H1 (cell line): ENCODE results near the gene CCDC7. TPM values are rescaled to one million over a fixed set of nuclear protein-coding genes. Genes with fewer than 3 reads are reported as not detected.

Experiments
- CTCF ChIA-PET: fragments of 300-600 bp; sonication (Branson Sonifier 250); formaldehyde crosslinking; loops from one replicate; lab custom pipeline; 2021; ENCODE audit not compliant: partially characterized antibody; lab: Charles Lee
- POLR2A ChIA-PET: fragments of 300-600 bp; sonication (Branson Sonifier 250); formaldehyde crosslinking; loops from one replicate; lab custom pipeline; 2021; ENCODE audit warnings: inconsistent platforms; ENCODE audit not compliant: partially characterized antibody; lab: Charles Lee
- DNase-seq, 2 experiments: peaks; one replicate each; pipeline versions ENCODE4 v3.0.0 to v3.0.0-alpha.2; 2010 to 2022; ENCODE audit warnings: low spot score in 2 of 2, low read depth in 1 of 2, mixed read lengths in 1 of 2
- FAIRE-seq: peaks from 2 replicates; lab custom pipeline; 2011; peaks lifted over from hg19 to GRCh38; lab: Jason Lieb, UNC
- H2AFZ ChIP-seq: 2 replicates; pipeline ENCODE4 v1.8.1; 2012; ENCODE audit warnings: low read length, inconsistent platforms
- H2AK5ac ChIP-seq: 2 replicates; pipeline ENCODE4 v1.6.1; 2013; ENCODE audit warnings: low read depth, low read length
- H2BK120ac ChIP-seq: replicated peaks from 2 replicates; pipeline ENCODE3; 2013; ENCODE audit warnings: low read depth, low read length, inconsistent platforms
- H2BK12ac ChIP-seq: 2 replicates; pipeline ENCODE4 v1.6.1; 2013; ENCODE audit warnings: low read depth, low read length
- H2BK15ac ChIP-seq: 2 replicates; pipeline ENCODE4 v1.6.1; 2013; ENCODE audit warnings: low read length
- H2BK20ac ChIP-seq: 2 replicates; pipeline ENCODE4 v1.6.1; 2013; ENCODE audit warnings: low read length
- H2BK5ac ChIP-seq: 2 replicates; pipeline ENCODE4 v1.6.1; 2013; ENCODE audit warnings: low read depth, low read length
- H3K14ac ChIP-seq: 2 replicates; pipeline ENCODE4 v1.6.1; 2013; ENCODE audit warnings: inconsistent platforms; ENCODE audit not compliant: insufficient read length
- H3K18ac ChIP-seq: 2 replicates; pipeline ENCODE4 v1.6.1; 2013; ENCODE audit warnings: low read length; ENCODE audit errors: extremely low read depth
- H3K23ac ChIP-seq: 2 replicates; pipeline ENCODE4 v1.6.1; 2013; ENCODE audit warnings: inconsistent platforms; ENCODE audit not compliant: insufficient read length
- H3K23me2 ChIP-seq: 2 replicates; pipeline ENCODE4 v1.6.1; 2013; ENCODE audit warnings: low read depth, low read length
- H3K27ac ChIP-seq: 2 replicates; pipeline ENCODE4 v1.6.1; 2011; ENCODE audit warnings: low read depth, low read length, inconsistent platforms
- H3K27me3 ChIP-seq, 4 experiments: replicated peaks in 1 of 4; 1 replicate in 1 of 4; 2 replicates in 3 of 4; pipeline versions ENCODE4 v1.6.1 to v1.8.1; 2011 to 2013; ENCODE audit warnings: low read length in 3 of 4, mild to moderate bottlenecking in 3 of 4, inconsistent platforms in 2 of 4, mixed read lengths in 2 of 4, moderate library complexity in 1 of 4; ENCODE audit not compliant: control insufficient read depth in 3 of 4, insufficient read depth in 3 of 4; ENCODE audit errors: extremely low read depth in 1 of 4
- H3K36me3 ChIP-seq, 4 experiments: 2 replicates each; pipeline versions ENCODE4 v1.6.1 to v1.8.1; 2011 to 2013; ENCODE audit warnings: mild to moderate bottlenecking in 4 of 4, low read length in 3 of 4, moderate library complexity in 2 of 4, control low read depth in 1 of 4, inconsistent platforms in 1 of 4; ENCODE audit not compliant: insufficient read depth in 4 of 4, control insufficient read depth in 2 of 4
- H3K4ac ChIP-seq: replicated peaks from 2 replicates; pipeline ENCODE3; 2013; ENCODE audit warnings: low read length, low read depth, mixed read lengths, inconsistent platforms; ENCODE audit not compliant: insufficient read length
- H3K4me1 ChIP-seq, 4 experiments: replicated peaks in 1 of 4; 1 replicate in 1 of 4; 2 replicates in 3 of 4; pipeline versions ENCODE4 v1.6.1 to v1.8.1; 2011 to 2013; ENCODE audit warnings: low read length in 3 of 4, inconsistent platforms in 2 of 4, mixed read lengths in 1 of 4; ENCODE audit not compliant: insufficient read depth in 4 of 4, control insufficient read depth in 3 of 4
- H3K4me2 ChIP-seq, 2 experiments: 2 replicates each; pipeline versions ENCODE4 v1.6.1 to v1.8.1; 2011 to 2013; ENCODE audit warnings: low read depth in 2 of 2, low read length in 2 of 2, control low read depth in 1 of 2, inconsistent platforms in 1 of 2, mild to moderate bottlenecking in 1 of 2; ENCODE audit not compliant: insufficient read depth in 1 of 2
- H3K4me3 ChIP-seq, 4 experiments: fragments of 200-600, 300-600 bp in 1 of 4; sonication (generic), shearing (Covaris generic), sonication (Bioruptor Twin) in 1 of 4; 2 replicates each; pipeline versions ENCODE4 v1.5.1 to v1.8.1; 2011 to 2016; ENCODE audit warnings: low read length in 4 of 4, low read depth in 3 of 4, control low read depth in 2 of 4, inconsistent platforms in 2 of 4, mild to moderate bottlenecking in 2 of 4, mixed read lengths in 1 of 4, moderate library complexity in 1 of 4; ENCODE audit not compliant: insufficient read depth in 2 of 4; ENCODE audit errors: extremely low read depth in 1 of 4
- H3K56ac ChIP-seq: replicated peaks from 2 replicates; pipeline ENCODE3; 2013; ENCODE audit warnings: low read depth, mild to moderate bottlenecking, mixed read lengths, low read length, inconsistent platforms; ENCODE audit not compliant: insufficient read length
- H3K79me1 ChIP-seq: 2 replicates; pipeline ENCODE4 v1.6.1; 2013; ENCODE audit warnings: low read depth, low read length, control low read depth
- H3K79me2 ChIP-seq, 2 experiments: 2 replicates each; pipeline versions ENCODE4 v1.6.1 to v1.8.1; 2012 to 2013; ENCODE audit warnings: low read length in 2 of 2, mild to moderate bottlenecking in 2 of 2, inconsistent platforms in 1 of 2; ENCODE audit not compliant: insufficient read depth in 2 of 2, control insufficient read depth in 1 of 2
- H3K9ac ChIP-seq, 4 experiments: replicated peaks in 1 of 4; 1 replicate in 1 of 4; 2 replicates in 3 of 4; pipeline versions ENCODE4 v1.6.1 to v1.8.1; 2011 to 2013; ENCODE audit warnings: low read depth in 3 of 4, low read length in 3 of 4, control low read depth in 2 of 4, mild to moderate bottlenecking in 2 of 4, moderate library complexity in 2 of 4, inconsistent platforms in 1 of 4; ENCODE audit errors: extremely low read depth in 1 of 4
- H3K9me3 ChIP-seq, 2 experiments: 2 replicates each; pipeline versions ENCODE4 v1.6.1 to v1.8.1; 2012 to 2013; ENCODE audit warnings: mild to moderate bottlenecking in 2 of 2, moderate library complexity in 2 of 2, control low read depth in 1 of 2, inconsistent platforms in 1 of 2, low read depth in 1 of 2, low read length in 1 of 2, mixed read lengths in 1 of 2; ENCODE audit not compliant: insufficient read depth in 2 of 2
- H4K20me1 ChIP-seq, 2 experiments: replicated peaks in 1 of 2; 2 replicates each; pipeline versions ENCODE3 to v1.8.1; 2011 to 2013; ENCODE audit warnings: inconsistent platforms in 2 of 2, low read length in 2 of 2, mild to moderate bottlenecking in 1 of 2; ENCODE audit not compliant: insufficient read depth in 2 of 2, control insufficient read depth in 1 of 2
- H4K5ac ChIP-seq: 2 replicates; pipeline ENCODE4 v1.6.1; 2013; ENCODE audit warnings: low read length, low read depth, mixed read lengths, inconsistent platforms; ENCODE audit not compliant: insufficient read length
- H4K8ac ChIP-seq: 2 replicates; pipeline ENCODE4 v1.8.0; 2013; ENCODE audit warnings: mild to moderate bottlenecking, moderate library complexity, low read length, inconsistent platforms; ENCODE audit not compliant: insufficient read depth; ENCODE audit errors: extremely low read depth
- H4K91ac ChIP-seq: replicated peaks from 2 replicates; pipeline ENCODE3; 2013; ENCODE audit warnings: low read length, mixed read lengths, inconsistent platforms; ENCODE audit not compliant: insufficient read length
- CBX8 ChIP-seq: fragments of 300-800, 300-1000 bp; sonication (generic); IDR thresholded peaks from 2 replicates; pipeline ENCODE4 v1.7.1; 2016; ENCODE audit warnings: low read depth, low read length, borderline replicate concordance
- EGR1 ChIP-seq: IDR thresholded peaks from 2 replicates; pipeline ENCODE4 v1.6.1; 2011; ENCODE audit warnings: low read depth, low read length, borderline replicate concordance
- FOSL1 ChIP-seq: IDR thresholded peaks from 2 replicates; pipeline ENCODE4 v1.6.1; 2011; ENCODE audit warnings: mild to moderate bottlenecking, low read depth, low read length, moderate library complexity; ENCODE audit not compliant: insufficient read depth
- HDAC6 ChIP-seq: IDR thresholded peaks from one replicate; pipeline ENCODE4 v1.7.1; 2012; ENCODE audit warnings: low read depth, mild to moderate bottlenecking, inconsistent platforms, low read length, moderate library complexity
- KDM4A ChIP-seq: IDR thresholded peaks from one replicate; pipeline ENCODE4 v1.7.1; 2012; ENCODE audit warnings: low read depth, mild to moderate bottlenecking, moderate library complexity, low read length, inconsistent platforms; ENCODE audit not compliant: severe bottlenecking
- KDM5A ChIP-seq: fragments of 200-600 bp; IDR thresholded peaks from 2 replicates; pipeline ENCODE4 v1.7.1; 2012; ENCODE audit warnings: mild to moderate bottlenecking, low read length, inconsistent platforms, mixed read lengths
- MAFK ChIP-seq: IDR thresholded peaks from 2 replicates; pipeline ENCODE4 v1.6.1; 2012; ENCODE audit warnings: low read depth, mild to moderate bottlenecking, improper control_type of control experiment, low read length
- RFX5 ChIP-seq: IDR thresholded peaks from 2 replicates; pipeline ENCODE4 v1.6.1; 2011; ENCODE audit warnings: low read depth, low read length, improper control_type of control experiment, borderline replicate concordance
- TAF7 ChIP-seq: optimal IDR thresholded peaks from 2 replicates; pipeline ENCODE3; 2011; ENCODE audit warnings: low read depth, mild to moderate bottlenecking, inconsistent platforms, low read length, moderate library complexity, borderline replicate concordance
- polyA plus RNA-seq, 7 experiments: library from polyadenylated mRNA; depleted of rRNA in 3 of 7; stranded (reverse) in 5 of 7; unstranded in 2 of 7; fragments of >200 nt in 5 of 7; fragments of 200-250 nt in 2 of 7; gene quantifications; 1 replicate in 5 of 7; 2 replicates in 1 of 7; 4 replicates in 1 of 7; pipeline versions ENCODE4 v1.2.1 to v1.2.3, GENCODE V29; 2011 to 2013; ENCODE audit warnings: missing spikeins in 2 of 7, mixed read lengths in 2 of 7
- total RNA-seq: library from RNA; stranded (reverse); fragmentation: NEBNext Ultra II Directional; extraction: Animal tissue kit (Norgen Biotek cat#: 25700); gene quantifications from 2 replicates; pipeline ENCODE4 v1.2.1, GENCODE V29; 2021
- TF ChIP-seq, protein P1 (sequence below), 3 experiments: IDR thresholded peaks; 1 replicate in 2 of 3; 2 replicates in 1 of 3; pipeline versions ENCODE4 v1.5.1 to v1.6.1; 2011; ENCODE audit warnings: low read length in 3 of 3, mild to moderate bottlenecking in 3 of 3, inconsistent platforms in 2 of 3, low read depth in 1 of 3, moderate library complexity in 1 of 3; ENCODE audit not compliant: insufficient read depth in 1 of 3; ENCODE audit errors: control extremely low read depth in 1 of 3
- TF ChIP-seq, protein P2 (sequence below): IDR thresholded peaks from 2 replicates; pipeline ENCODE4 v1.6.1; 2012; ENCODE audit warnings: inconsistent platforms

Gene CCDC7
- total and polyA plus RNA-seq, 2 of the 8 experiments (the other 6 are each of a cell fraction or from before 2014, with no cell fraction given): 0.18 to 0.74 TPM

DNA sequence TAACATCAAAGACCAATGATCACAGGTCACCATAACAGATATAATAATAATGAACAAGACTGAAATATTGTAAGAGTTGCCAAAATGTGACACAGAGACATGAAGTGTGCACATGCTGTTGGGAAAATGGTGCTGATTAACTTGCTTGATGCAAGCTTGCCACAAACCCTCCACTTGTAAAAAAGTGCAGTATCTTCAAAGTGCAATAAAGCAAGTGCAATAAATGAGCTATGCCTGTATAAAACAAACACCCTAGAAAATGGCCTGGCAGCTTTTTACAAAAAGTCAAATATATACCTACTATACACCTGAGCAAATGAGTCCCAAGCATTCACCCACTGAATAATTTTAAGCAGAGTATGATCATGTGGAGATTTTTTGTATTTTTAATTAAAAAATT is 9.7 kb upstream of the CCDC7 start:
- CTCF ChIA-PET: no interaction called here
- Histone ChIP-seq H3K14ac (no peak overlapping the region), H4K91ac (no peak overlapping the region), H3K23me2 (no peaks in the 10 kb centered on the region), H4K8ac (no peak overlapping the region), H3K4me1 (no peaks in the 10 kb centered on the region), H2BK12ac (no peak overlapping the region), H3K9me3 (no peaks in the 10 kb centered on the region), H2BK5ac (no peak overlapping the region), H2BK20ac (no peak overlapping the region), H3K23ac (no peak overlapping the region), H2BK15ac (no peak overlapping the region), H3K79me1 (no peaks in the 10 kb centered on the region), H2BK120ac (no peak overlapping the region), H3K36me3 (no peaks in the 10 kb centered on the region), H3K4ac (no peak overlapping the region), H3K79me2 (no peaks in the 10 kb centered on the region), H3K4me3 (no peak overlapping the region), H4K5ac (no peak overlapping the region), H3K27ac (no peak overlapping the region), H3K4me2 (no peak overlapping the region), H2AK5ac (no peak overlapping the region), H3K9ac (no peak overlapping the region), H4K20me1 (no peaks in the 10 kb centered on the region), H2AFZ (no peak overlapping the region), H3K27me3 (no peaks in the 10 kb centered on the region), H3K18ac (no peak overlapping the region), H3K56ac (no peak overlapping the region)
- DNase-seq: no peak
- TF ChIP-seq, protein P1, sequence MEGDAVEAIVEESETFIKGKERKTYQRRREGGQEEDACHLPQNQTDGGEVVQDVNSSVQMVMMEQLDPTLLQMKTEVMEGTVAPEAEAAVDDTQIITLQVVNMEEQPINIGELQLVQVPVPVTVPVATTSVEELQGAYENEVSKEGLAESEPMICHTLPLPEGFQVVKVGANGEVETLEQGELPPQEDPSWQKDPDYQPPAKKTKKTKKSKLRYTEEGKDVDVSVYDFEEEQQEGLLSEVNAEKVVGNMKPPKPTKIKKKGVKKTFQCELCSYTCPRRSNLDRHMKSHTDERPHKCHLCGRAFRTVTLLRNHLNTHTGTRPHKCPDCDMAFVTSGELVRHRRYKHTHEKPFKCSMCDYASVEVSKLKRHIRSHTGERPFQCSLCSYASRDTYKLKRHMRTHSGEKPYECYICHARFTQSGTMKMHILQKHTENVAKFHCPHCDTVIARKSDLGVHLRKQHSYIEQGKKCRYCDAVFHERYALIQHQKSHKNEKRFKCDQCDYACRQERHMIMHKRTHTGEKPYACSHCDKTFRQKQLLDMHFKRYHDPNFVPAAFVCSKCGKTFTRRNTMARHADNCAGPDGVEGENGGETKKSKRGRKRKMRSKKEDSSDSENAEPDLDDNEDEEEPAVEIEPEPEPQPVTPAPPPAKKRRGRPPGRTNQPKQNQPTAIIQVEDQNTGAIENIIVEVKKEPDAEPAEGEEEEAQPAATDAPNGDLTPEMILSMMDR (IDR thresholded peaks at IDR 0.05; ENCODE audit: control extremely low read depth in 1 of 3, insufficient read depth in 1 of 3, low read depth in 1 of 3, low read length in 3 of 3): no peak
- TF ChIP-seq TAF7 (no peak), RFX5 (no peak), EGR1 (no peak), FOSL1 (no peak), KDM4A (no peak), CBX8 (no peak), MAFK (no peak), KDM5A (no peak), HDAC6 (no peak)
- TF ChIP-seq, protein P2, sequence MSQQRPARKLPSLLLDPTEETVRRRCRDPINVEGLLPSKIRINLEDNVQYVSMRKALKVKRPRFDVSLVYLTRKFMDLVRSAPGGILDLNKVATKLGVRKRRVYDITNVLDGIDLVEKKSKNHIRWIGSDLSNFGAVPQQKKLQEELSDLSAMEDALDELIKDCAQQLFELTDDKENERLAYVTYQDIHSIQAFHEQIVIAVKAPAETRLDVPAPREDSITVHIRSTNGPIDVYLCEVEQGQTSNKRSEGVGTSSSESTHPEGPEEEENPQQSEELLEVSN: no peak
- POLR2A ChIA-PET: no interaction called here
- no peak for FAIRE-seq
